IgD-negative memory B cell (primary cell): ENCODE results near the gene FOXP1. TPM values are rescaled to one million over a fixed set of nuclear protein-coding genes. Genes with fewer than 3 reads are reported as not detected.

ENCODE experiments used
- H3K27ac Mint-ChIP-seq, 3 donors: one replicate each; pipeline ENCODE4 v1.8.0; 2020 to 2022; ENCODE audit warnings: mild to moderate bottlenecking in 3 of 3, mixed read lengths in 3 of 3, moderate library complexity in 1 of 3
- H3K27me3 Mint-ChIP-seq: one replicate; pipeline ENCODE4 v1.8.0; 2021; ENCODE audit warnings: mixed read lengths
- H3K36me3 Mint-ChIP-seq: one replicate; pipeline ENCODE4 v1.8.0; 2020; ENCODE audit warnings: mild to moderate bottlenecking, mixed read lengths
- H3K4me1 Mint-ChIP-seq, 3 donors: one replicate each; pipeline ENCODE4 v1.8.0; 2020 to 2022; ENCODE audit warnings: mixed read lengths in 3 of 3, mild to moderate bottlenecking in 1 of 3
- H3K4me3 Mint-ChIP-seq, 4 donors: one replicate each; pipeline ENCODE4 v1.8.0; 2020 to 2022; ENCODE audit warnings: mild to moderate bottlenecking in 4 of 4, mixed read lengths in 4 of 4, moderate library complexity in 3 of 4
- H3K9me3 Mint-ChIP-seq, 3 donors: one replicate each; pipeline ENCODE4 v1.8.0; 2020 to 2021; ENCODE audit warnings: mixed read lengths in 3 of 3, mild to moderate bottlenecking in 1 of 3
- polyA plus RNA-seq: library from polyadenylated mRNA; unstranded; fragments of 300-500 nt; fragmentation: Illumina TruSeq; gene quantifications from one replicate; pipeline ENCODE4 v1.2.3, GENCODE V29; 2021

The FOXP1 gene
- polyA plus RNA-seq, 1 donor from 2014 or later: 277 TPM

- H3K4me3 Mint-ChIP-seq: no peak overlapping the region
- peak overlapping the region in 1 of 3 donors; percentile 17 for H3K27ac Mint-ChIP-seq
- peaks cover 10 to 20% (median 16%) of the 10 kb centered on the region in 3 donors for H3K4me1 Mint-ChIP-seq
- H3K27me3 Mint-ChIP-seq: no peaks in the 10 kb centered on the region
- H3K9me3 Mint-ChIP-seq: no peaks in the 10 kb centered on the region
- peaks cover 5% of the 10 kb centered on the region for H3K36me3 Mint-ChIP-seq
Measured at GRCh38 chr3:71504250-71505036, 79.1 kb downstream of the FOXP1 start.

- peaks cover 10 to 21% (median 16%) of the 10 kb centered on the region in 3 donors for H3K4me1 Mint-ChIP-seq
- peaks cover 6% of the 10 kb centered on the region for H3K36me3 Mint-ChIP-seq
- no peak overlapping the region for H3K4me3 Mint-ChIP-seq
- H3K9me3 Mint-ChIP-seq: no peaks in the 10 kb centered on the region
- H3K27me3 Mint-ChIP-seq: no peaks in the 10 kb centered on the region
- peak overlapping the region in 2 of 3 donors; percentile 36 to 54 for H3K27ac Mint-ChIP-seq
Measured at GRCh38 chr3:71503525-71504249, 79.8 kb downstream of the FOXP1 start.

- Mint-ChIP-seq H3K4me3 (no peak overlapping the region), H3K4me1 (peaks cover 14 to 21% (median 21%) of the 10 kb centered on the region in 3 donors), H3K27ac (peak overlapping the region in 1 of 3 donors; percentile 43)
Measured at GRCh38 chr3:71502066-71502625, 81.4 kb downstream of the FOXP1 start.

GRCh38 chr3:71500696-71501095, 82.8 kb downstream of the FOXP1 start:
- peaks cover 7% of the 10 kb centered on the region for H3K36me3 Mint-ChIP-seq
- no peak overlapping the region for H3K27ac Mint-ChIP-seq
- no peaks in the 10 kb centered on the region for H3K9me3 Mint-ChIP-seq

More at GRCh38 chr3:71502066-71502625, 81.4 kb downstream of the FOXP1 start:
- no peaks in the 10 kb centered on the region for H3K9me3 Mint-ChIP-seq
- peaks cover 7% of the 10 kb centered on the region for H3K36me3 Mint-ChIP-seq
- H3K27me3 Mint-ChIP-seq: no peaks in the 10 kb centered on the region

GRCh38 chr3:71499227-71499876, 84.2 kb downstream of the FOXP1 start:
- no peak overlapping the region for H3K4me3 Mint-ChIP-seq
- H3K27ac Mint-ChIP-seq: no peak overlapping the region
- H3K4me1 Mint-ChIP-seq: peaks cover 15 to 30% (median 21%) of the 10 kb centered on the region in 3 donors
- peaks cover 7% of the 10 kb centered on the region for H3K36me3 Mint-ChIP-seq
- peaks cover 0 to 1% (median 0%) of the 10 kb centered on the region in 3 donors for H3K9me3 Mint-ChIP-seq
- peaks cover 2% of the 10 kb centered on the region for H3K27me3 Mint-ChIP-seq

More at GRCh38 chr3:71500696-71501095, 82.8 kb downstream of the FOXP1 start:
- Mint-ChIP-seq H3K4me1 (peaks cover 14 to 26% (median 21%) of the 10 kb centered on the region in 3 donors), H3K27me3 (no peaks in the 10 kb centered on the region), H3K4me3 (no peak overlapping the region)

- peaks cover 7% of the 10 kb centered on the region for H3K36me3 Mint-ChIP-seq
- H3K4me1 Mint-ChIP-seq: peaks cover 20 to 34% (median 21%) of the 10 kb centered on the region in 3 donors
- H3K4me3 Mint-ChIP-seq: no peak overlapping the region
- H3K27ac Mint-ChIP-seq: no peak overlapping the region
- H3K27me3 Mint-ChIP-seq: peaks cover 2% of the 10 kb centered on the region
- peaks cover 0 to 1% (median 0%) of the 10 kb centered on the region in 3 donors for H3K9me3 Mint-ChIP-seq
Measured at GRCh38 chr3:71498543-71498942, 85.0 kb downstream of the FOXP1 start.

- Mint-ChIP-seq H3K36me3 (peaks cover 7% of the 10 kb centered on the region), H3K4me1 (peaks cover 23 to 39% (median 23%) of the 10 kb centered on the region in 3 donors), H3K9me3 (peaks cover 0 to 1% (median 0%) of the 10 kb centered on the region in 3 donors), H3K4me3 (peak overlapping the region in 1 of 4 donors; percentile 69), H3K27me3 (peaks cover 2% of the 10 kb centered on the region), H3K27ac (no peak overlapping the region)
Measured at GRCh38 chr3:71497971-71498444, 85.5 kb downstream of the FOXP1 start.

GRCh38 chr3:71497367-71497897, 86.1 kb downstream of the FOXP1 start:
- Mint-ChIP-seq H3K9me3 (peaks cover 0 to 1% (median under 1%) of the 10 kb centered on the region in 3 donors), H3K36me3 (peaks cover 8% of the 10 kb centered on the region), H3K27me3 (peaks cover 2% of the 10 kb centered on the region), H3K4me1 (peaks cover 18 to 40% (median 22%) of the 10 kb centered on the region in 3 donors), H3K27ac (no peak overlapping the region), H3K4me3 (no peak overlapping the region)

- H3K9me3 Mint-ChIP-seq: peaks cover 1 to 7% (median 4%) of the 10 kb centered on the region in 3 donors
- H3K27ac Mint-ChIP-seq: peak overlapping the region in 1 of 3 donors; percentile 53
- H3K4me1 Mint-ChIP-seq: peaks cover 12 to 31% (median 17%) of the 10 kb centered on the region in 3 donors
- peaks cover 2% of the 10 kb centered on the region for H3K27me3 Mint-ChIP-seq
- peaks cover 9% of the 10 kb centered on the region for H3K36me3 Mint-ChIP-seq
- peak overlapping the region in 2 of 4 donors; percentile 7 to 39 for H3K4me3 Mint-ChIP-seq
Measured at GRCh38 chr3:71495708-71496472, 87.6 kb downstream of the FOXP1 start.

GRCh38 chr3:71494212-71494611, 89.3 kb downstream of the FOXP1 start:
- no peak overlapping the region for H3K4me3 Mint-ChIP-seq
- peaks cover 2% of the 10 kb centered on the region for H3K27me3 Mint-ChIP-seq
- H3K4me1 Mint-ChIP-seq: peaks cover 7 to 26% (median 17%) of the 10 kb centered on the region in 3 donors
- peaks cover 4% of the 10 kb centered on the region for H3K36me3 Mint-ChIP-seq
- H3K9me3 Mint-ChIP-seq: peaks cover 1 to 7% (median 4%) of the 10 kb centered on the region in 3 donors
- peak overlapping the region in 2 of 3 donors; percentile 28 to 48 for H3K27ac Mint-ChIP-seq

- Mint-ChIP-seq H3K36me3 (peaks cover 2% of the 10 kb centered on the region), H3K27me3 (peaks cover 2% of the 10 kb centered on the region), H3K4me3 (peak overlapping the region in 2 of 4 donors; percentile 52 to 70), H3K27ac (peak overlapping the region in 2 of 3 donors; percentile 50 to 80), H3K9me3 (peaks cover 1 to 7% (median 4%) of the 10 kb centered on the region in 3 donors), H3K4me1 (peaks cover 7 to 25% (median 13%) of the 10 kb centered on the region in 3 donors)
Measured at GRCh38 chr3:71492974-71493771, 90.4 kb downstream of the FOXP1 start.

- peaks cover 9 to 25% (median 15%) of the 10 kb centered on the region in 3 donors for H3K4me1 Mint-ChIP-seq
- H3K36me3 Mint-ChIP-seq: peaks cover 2% of the 10 kb centered on the region
- H3K4me3 Mint-ChIP-seq: peak overlapping the region in 2 of 4 donors; percentile 14 to 86
- peaks cover 2% of the 10 kb centered on the region for H3K27me3 Mint-ChIP-seq
- H3K9me3 Mint-ChIP-seq: peaks cover 1 to 7% (median 4%) of the 10 kb centered on the region in 3 donors
- H3K27ac Mint-ChIP-seq: peak overlapping the region in 1 of 3 donors; percentile 91
Measured at GRCh38 chr3:71492566-71492965, 91.0 kb downstream of the FOXP1 start.
